Prostate gland (tissue), 2 donors: ENCODE measurements around the gene LYZL1.

ENCODE experiments used
- CTCF ChIP-seq, 4 experiments: fragments of 200-600 bp in 2 of 4; fragments of 450-650 bp in 2 of 4; sonication (generic) in 2 of 4; IDR thresholded peaks; 1 replicate in 3 of 4; 2 replicates in 1 of 4; pipeline ENCODE4 v1.5.1; 2016 to 2019; ENCODE audit warnings: antibody characterized with exemption in 4 of 4, mild to moderate bottlenecking in 2 of 4, moderate library complexity in 2 of 4
- POLR2A ChIP-seq: fragments of 450-650 bp; IDR thresholded peaks from one replicate; pipeline ENCODE4 v1.6.1; 2016; ENCODE audit warnings: antibody characterized with exemption, mild to moderate bottlenecking

GRCh38 chr10:29246449-29246848 lies 42.4 kb upstream of the LYZL1 start:
- no peak for TF ChIP-seq CTCF (IDR thresholded peaks at IDR 0.05)
- TF ChIP-seq POLR2A, result no peak
